ENCODE results near the gene PIEZO1. TPM values are rescaled to one million over a fixed set of nuclear protein-coding genes. Genes with fewer than 3 reads are reported as not detected.

The PIEZO1 gene
- total RNA-seq, 1 donor from 2014 or later = 240 TPM

DNA sequence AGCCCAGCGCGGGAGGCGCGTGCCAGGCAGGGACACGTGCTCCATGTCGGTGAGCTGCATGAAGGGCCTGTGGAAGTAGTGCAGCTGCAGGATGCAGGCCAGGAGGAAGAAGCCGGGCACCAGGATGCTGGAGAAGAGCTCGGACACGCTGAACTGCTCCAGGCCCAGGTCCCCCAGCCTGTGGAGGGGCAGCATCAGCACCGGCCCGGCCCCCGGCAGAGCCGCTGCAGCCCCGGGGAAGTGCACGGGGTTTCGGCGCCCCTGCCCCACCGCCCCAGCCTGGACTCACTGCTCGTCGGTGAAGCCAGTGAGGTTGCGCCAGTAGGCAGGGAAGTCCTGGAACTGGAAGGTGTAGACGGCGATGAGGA, 50.7 kb downstream of the PIEZO1 start:
- H3K4me3 Mint-ChIP-seq (ENCODE audit: low read depth) = no peak overlapping the region
- H3K4me1 Mint-ChIP-seq (ENCODE audit: low read depth) = no peaks in the 10 kb centered on the region
- no peak overlapping the region for H3K27ac Mint-ChIP-seq
- H3K9me3 Mint-ChIP-seq = no peaks in the 10 kb centered on the region
- intact Hi-C loops (cut with micrococcal nuclease) = no loop called here
- no peak for DNase-seq (ENCODE audit: low spot score)
- H3K36me3 Mint-ChIP-seq (ENCODE audit: low read depth) = peaks cover 30% of the 10 kb centered on the region
- no peaks in the 10 kb centered on the region for H3K27me3 Mint-ChIP-seq (ENCODE audit: low read depth)

DNA sequence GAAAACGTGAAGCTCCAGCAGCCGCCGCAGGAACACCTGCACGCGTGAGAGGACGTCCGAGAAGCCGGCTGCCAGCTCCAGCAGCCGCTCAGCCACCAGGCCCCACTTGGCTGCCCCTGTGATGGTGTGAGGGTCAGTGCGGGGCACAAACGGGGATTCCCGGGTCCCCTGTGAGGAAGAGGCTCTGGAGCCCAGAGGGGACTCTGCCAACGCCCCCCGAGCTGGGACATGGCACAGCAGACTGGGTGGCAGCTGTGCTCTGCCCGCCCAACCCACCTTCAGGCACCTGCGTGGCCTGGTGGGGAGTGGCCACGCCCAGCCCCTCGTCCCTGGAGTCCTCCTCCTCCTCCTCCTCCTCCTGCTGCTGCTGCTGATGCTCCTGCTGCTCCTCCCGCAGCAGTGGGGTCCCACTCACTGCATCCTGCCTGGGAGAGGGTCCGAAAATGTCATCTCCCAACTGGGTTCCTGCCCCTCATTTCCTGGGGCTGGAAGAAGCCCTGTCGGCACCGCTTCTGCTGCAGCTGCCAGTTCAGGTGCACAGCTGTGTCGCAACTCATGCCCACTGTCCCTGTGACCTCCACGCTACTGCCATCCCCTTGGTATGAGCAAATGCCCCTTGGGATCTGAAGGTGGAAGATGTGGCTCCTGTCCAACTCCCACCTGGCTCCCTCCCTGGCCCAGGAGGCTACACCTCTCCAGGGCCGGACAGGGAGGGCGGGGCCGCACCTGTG, 51.2 kb downstream of the PIEZO1 start:
- Mint-ChIP-seq H3K27me3 (ENCODE audit: low read depth) (no peaks in the 10 kb centered on the region), H3K36me3 (ENCODE audit: low read depth) (peaks cover 29% of the 10 kb centered on the region), H3K4me1 (ENCODE audit: low read depth) (no peaks in the 10 kb centered on the region), H3K4me3 (ENCODE audit: low read depth) (no peak overlapping the region), H3K9me3 (no peaks in the 10 kb centered on the region), H3K27ac (no peak overlapping the region)
- intact Hi-C loops (cut with micrococcal nuclease) = no loop called here
- no peak for DNase-seq (ENCODE audit: low spot score)

DNA sequence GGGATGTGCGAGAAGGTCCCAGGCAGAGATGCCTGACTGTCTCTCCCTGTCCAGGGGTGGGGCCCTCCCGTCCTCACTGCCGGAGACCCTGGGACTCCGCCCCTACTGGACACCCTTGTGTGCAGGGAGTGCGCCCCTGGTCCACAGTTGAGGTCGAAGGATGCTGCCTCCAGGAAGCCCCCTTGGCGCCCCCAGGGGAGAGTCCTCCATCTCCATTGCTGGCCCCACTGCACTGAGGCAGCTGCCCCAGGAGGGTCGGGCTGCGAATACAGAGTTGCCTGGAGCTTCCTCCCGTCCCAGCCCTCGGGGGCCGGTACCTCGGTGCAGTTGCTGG, 52.1 kb downstream of the PIEZO1 start:
- Mint-ChIP-seq H3K27ac (no peak overlapping the region), H3K4me1 (ENCODE audit: low read depth) (no peaks in the 10 kb centered on the region), H3K4me3 (ENCODE audit: low read depth) (no peak overlapping the region), H3K27me3 (ENCODE audit: low read depth) (no peaks in the 10 kb centered on the region), H3K9me3 (no peaks in the 10 kb centered on the region), H3K36me3 (ENCODE audit: low read depth) (peaks cover 26% of the 10 kb centered on the region)
- DNase-seq (ENCODE audit: low spot score) = no peak
- intact Hi-C loops (cut with micrococcal nuclease) = no loop called here

DNA sequence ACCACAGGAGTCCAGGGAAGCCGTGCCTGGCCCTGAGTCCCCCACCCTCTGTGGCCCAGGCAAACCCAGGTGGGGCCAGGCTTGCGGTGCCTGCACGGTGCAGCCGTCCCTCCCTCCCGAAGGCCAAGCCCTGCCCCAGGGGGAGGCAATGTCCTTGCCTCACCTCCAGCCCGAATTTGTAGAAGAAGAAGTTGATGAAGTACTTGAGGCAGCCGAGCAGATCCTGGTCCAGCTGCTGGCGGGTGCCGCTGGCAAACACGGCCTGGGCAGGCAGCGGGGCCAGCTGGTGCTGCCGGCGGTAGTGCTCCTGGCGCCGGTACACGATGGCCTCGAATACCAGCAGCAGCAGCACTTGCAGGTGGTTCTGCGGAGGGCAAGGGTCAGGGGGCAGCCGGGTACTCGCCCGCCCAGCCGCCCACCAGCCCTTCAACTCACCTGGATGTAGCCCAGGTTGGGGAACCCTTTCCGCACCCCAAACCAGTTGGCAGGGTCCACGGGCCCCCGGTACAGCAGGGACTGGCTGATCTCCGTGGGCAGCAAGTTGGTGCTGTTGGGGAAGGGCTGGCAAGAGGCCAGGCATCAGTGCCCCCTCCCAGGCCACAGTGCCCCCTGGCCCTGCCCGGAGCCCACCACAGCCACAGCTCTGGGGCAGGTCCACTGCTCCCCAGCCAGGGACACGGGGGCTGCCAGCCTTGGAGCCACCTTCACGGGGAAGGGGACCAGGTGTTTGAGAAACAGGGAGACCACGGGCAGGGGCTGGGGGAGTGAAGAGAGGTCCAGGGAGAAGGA, 52.7 kb downstream of the PIEZO1 start:
- intact Hi-C loops (cut with micrococcal nuclease) = no loop called here
- H3K27ac Mint-ChIP-seq = no peak overlapping the region
- no peaks in the 10 kb centered on the region for H3K9me3 Mint-ChIP-seq
- no peak overlapping the region for H3K4me3 Mint-ChIP-seq (ENCODE audit: low read depth)
- H3K4me1 Mint-ChIP-seq (ENCODE audit: low read depth) = no peaks in the 10 kb centered on the region
- peaks cover 30% of the 10 kb centered on the region for H3K36me3 Mint-ChIP-seq (ENCODE audit: low read depth)
- DNase-seq (ENCODE audit: low spot score) = no peak
- no peaks in the 10 kb centered on the region for H3K27me3 Mint-ChIP-seq (ENCODE audit: low read depth)

DNA sequence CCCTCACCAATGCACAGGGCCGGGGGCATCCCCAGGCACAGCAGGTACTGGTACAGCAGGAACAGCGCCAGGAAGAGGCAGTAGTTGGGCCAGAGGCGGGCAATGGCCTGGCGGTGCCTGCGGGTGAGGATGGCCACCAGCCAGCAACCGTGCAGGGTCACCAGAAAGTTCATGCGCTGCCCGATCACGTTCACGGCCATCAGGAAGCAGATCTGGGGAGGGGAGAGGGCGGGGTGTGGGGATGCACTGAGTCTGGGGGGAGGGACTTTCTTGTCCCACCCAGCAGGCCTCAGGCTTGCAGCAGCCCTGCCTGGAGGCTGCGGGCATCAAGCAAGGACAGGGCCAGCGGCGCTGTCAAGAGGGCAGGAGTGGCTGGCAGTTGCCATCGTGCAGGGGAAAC, 53.3 kb downstream of the PIEZO1 start:
- no peaks in the 10 kb centered on the region for H3K4me1 Mint-ChIP-seq (ENCODE audit: low read depth)
- no peak for DNase-seq (ENCODE audit: low spot score)
- no peaks in the 10 kb centered on the region for H3K27me3 Mint-ChIP-seq (ENCODE audit: low read depth)
- H3K9me3 Mint-ChIP-seq = no peaks in the 10 kb centered on the region
- H3K36me3 Mint-ChIP-seq (ENCODE audit: low read depth) = peaks cover 30% of the 10 kb centered on the region
- no peak overlapping the region for H3K4me3 Mint-ChIP-seq (ENCODE audit: low read depth)
- no peak overlapping the region for H3K27ac Mint-ChIP-seq
- intact Hi-C loops (cut with micrococcal nuclease) = no loop called here

DNA sequence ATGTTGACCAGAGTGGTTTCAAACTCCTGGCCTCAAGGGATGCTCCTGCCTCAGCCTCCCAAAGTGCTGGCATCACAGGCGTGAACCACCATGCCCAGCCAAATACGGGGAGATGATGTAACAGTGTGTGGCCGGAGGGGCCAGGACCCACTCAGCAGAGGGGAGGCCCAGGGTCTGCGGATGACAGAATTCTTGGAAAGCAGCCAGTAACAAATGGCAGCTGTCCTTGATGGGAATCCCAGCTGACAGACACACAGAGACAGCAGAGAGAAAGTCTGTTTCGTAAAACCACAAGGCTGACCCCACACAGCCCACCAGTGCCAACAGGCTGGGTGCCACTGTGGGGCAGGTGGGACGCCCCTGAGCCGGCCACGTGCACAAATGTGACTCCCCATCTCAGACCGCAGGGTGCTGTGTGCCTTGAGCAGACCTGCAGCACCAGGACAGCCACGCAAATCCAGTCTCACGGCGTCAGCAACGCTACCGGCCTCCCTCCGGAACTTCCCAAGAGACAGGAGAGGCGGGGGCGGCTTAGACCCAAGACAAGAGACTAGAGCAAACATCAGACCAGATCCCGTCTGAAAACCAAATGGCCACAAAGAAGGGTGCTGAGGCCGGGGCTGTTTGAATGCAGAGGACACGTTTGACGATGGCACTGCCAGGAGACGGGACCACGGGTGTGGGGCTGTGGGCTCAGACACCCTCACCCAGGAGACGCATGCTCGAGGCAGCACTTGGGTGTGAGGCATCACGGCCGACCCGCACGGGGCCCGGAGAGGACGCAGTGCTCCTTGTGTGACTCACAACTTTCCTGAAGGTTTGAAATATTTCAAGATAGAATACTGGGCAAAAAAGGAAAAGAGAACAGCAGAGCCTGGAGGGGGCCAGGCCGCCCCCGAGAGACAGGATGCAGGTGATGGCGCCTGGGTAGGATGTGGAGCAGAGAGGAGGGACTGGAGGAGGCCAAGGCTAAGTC, 54.1 kb downstream of the PIEZO1 start:
- Mint-ChIP-seq H3K4me1 (ENCODE audit: low read depth) (no peaks in the 10 kb centered on the region), H3K36me3 (ENCODE audit: low read depth) (peaks cover 34% of the 10 kb centered on the region), H3K27me3 (ENCODE audit: low read depth) (no peaks in the 10 kb centered on the region), H3K9me3 (no peaks in the 10 kb centered on the region), H3K27ac (no peak overlapping the region), H3K4me3 (ENCODE audit: low read depth) (no peak overlapping the region)
- DNase-seq (ENCODE audit: low spot score) = no peak
- intact Hi-C loops (cut with micrococcal nuclease) = no loop called here

DNA sequence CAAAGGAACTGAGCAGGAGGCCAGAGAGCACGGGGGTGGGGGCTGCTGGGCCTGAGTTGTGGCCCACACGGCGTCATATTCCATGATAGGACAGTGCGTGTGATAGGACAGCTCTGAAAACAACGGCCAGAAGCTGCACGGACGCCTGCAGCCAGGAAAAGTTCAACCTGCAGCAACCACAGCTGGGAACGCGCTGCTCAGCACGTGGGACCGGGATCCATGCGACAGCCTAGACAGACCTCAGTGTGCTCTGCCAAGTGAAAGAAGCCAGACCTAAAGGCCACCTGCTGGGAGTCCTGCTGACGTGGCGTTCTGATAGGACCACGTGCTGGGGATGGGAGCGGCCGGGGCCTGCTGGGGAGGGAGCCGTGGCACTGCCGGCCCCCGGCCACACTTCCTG, 57.1 kb downstream of the PIEZO1 start:
- no peaks in the 10 kb centered on the region for H3K4me1 Mint-ChIP-seq (ENCODE audit: low read depth)
- no peak overlapping the region for H3K4me3 Mint-ChIP-seq (ENCODE audit: low read depth)
- H3K36me3 Mint-ChIP-seq (ENCODE audit: low read depth) = peaks cover 42% of the 10 kb centered on the region
- H3K27ac Mint-ChIP-seq = no peak overlapping the region
- no peaks in the 10 kb centered on the region for H3K9me3 Mint-ChIP-seq
- no peak for DNase-seq (ENCODE audit: low spot score)
- intact Hi-C loops (cut with micrococcal nuclease) = no loop called here
- no peaks in the 10 kb centered on the region for H3K27me3 Mint-ChIP-seq (ENCODE audit: low read depth)

DNA sequence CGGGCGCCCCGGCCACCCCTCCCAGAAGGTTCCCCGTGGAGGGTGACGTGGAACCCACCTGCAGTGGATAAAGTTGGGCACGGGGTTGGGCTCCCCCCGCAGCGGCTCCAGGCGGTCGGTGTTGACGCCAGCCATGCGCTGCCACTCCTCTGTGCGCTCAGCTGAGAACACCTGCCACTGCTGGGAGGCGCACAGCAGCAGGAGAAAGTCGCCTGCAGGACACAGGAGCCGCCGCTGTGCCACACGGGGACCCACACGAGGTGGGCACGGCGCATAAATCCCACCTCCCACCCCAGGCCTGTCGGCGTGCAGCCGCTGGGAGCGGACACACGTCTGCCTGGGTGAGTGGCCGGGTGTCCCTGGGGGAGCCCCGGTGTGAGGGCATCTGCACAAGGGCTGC, 58.0 kb downstream of the PIEZO1 start:
- Mint-ChIP-seq H3K9me3 (no peaks in the 10 kb centered on the region), H3K4me3 (ENCODE audit: low read depth) (no peak overlapping the region), H3K27ac (no peak overlapping the region), H3K27me3 (ENCODE audit: low read depth) (no peaks in the 10 kb centered on the region), H3K4me1 (ENCODE audit: low read depth) (no peaks in the 10 kb centered on the region), H3K36me3 (ENCODE audit: low read depth) (peaks cover 41% of the 10 kb centered on the region)
- intact Hi-C loops (cut with micrococcal nuclease) = no loop called here
- DNase-seq (ENCODE audit: low spot score) = no peak

DNA sequence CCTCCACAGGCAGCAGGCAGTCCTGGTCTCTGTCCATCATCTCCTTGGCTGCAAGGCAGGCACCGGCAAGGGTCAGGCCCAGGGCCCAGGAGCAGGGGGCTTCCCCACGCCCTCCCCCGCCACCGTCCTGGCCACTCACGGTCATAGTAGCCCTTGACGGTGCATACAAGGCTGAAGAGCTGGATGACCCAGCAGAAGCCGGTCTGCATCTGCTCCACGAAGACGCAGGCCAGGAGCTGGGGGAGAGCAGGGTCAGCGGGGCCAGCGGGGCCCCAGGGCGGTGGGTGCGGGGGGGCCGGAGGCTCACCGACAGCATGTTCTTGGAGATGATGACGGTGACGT, 58.6 kb downstream of the PIEZO1 start:
- no peak for DNase-seq (ENCODE audit: low spot score)
- no peak overlapping the region for H3K27ac Mint-ChIP-seq
- no peaks in the 10 kb centered on the region for H3K27me3 Mint-ChIP-seq (ENCODE audit: low read depth)
- H3K4me1 Mint-ChIP-seq (ENCODE audit: low read depth) = no peaks in the 10 kb centered on the region
- H3K36me3 Mint-ChIP-seq (ENCODE audit: low read depth) = peaks cover 37% of the 10 kb centered on the region
- intact Hi-C loops (cut with micrococcal nuclease) = no loop called here
- H3K4me3 Mint-ChIP-seq (ENCODE audit: low read depth) = no peak overlapping the region
- H3K9me3 Mint-ChIP-seq = no peaks in the 10 kb centered on the region

DNA sequence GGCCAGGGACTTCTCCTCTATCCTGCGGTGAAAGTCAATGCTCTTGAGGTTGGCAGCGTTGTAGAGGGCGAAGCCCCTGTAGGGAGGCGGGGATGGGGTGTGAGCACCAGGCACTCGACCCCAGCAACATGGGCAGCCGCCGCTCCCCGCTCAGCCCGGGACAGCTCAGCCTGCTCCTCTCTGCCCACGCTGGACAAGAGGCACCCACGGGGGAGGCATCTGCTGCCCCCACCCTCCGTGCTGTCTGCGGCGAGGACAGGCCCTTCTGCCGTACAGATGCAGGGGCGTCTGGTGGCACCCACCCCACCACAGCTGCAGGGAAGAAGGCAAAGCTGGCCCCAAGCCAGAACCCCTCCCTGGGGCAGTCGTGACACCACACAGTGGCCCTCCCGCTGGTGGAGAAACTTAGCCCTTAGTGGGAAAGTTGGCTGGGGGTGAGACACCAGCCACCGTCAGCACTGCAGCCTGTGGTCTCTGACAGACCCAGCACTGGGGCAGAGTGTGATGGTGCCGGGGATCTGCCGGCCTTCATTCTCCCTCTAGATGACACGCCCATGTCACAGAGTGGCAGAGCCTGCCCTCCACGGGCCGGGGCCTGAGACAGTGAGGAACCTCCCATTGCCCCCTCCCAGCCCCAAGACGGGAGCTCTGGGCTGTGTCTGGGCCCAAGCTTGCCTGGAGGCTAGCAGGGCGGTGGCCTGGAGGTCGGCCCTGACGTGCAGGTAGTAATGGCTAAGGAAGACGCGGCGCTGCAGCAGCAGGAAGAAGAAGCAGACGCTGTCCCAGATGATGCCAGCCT, 59.2 kb downstream of the PIEZO1 start:
- H3K9me3 Mint-ChIP-seq = no peaks in the 10 kb centered on the region
- no peak overlapping the region for H3K27ac Mint-ChIP-seq
- intact Hi-C loops (cut with micrococcal nuclease) = no loop called here
- H3K27me3 Mint-ChIP-seq (ENCODE audit: low read depth) = no peaks in the 10 kb centered on the region
- no peaks in the 10 kb centered on the region for H3K4me1 Mint-ChIP-seq (ENCODE audit: low read depth)
- DNase-seq (ENCODE audit: low spot score) = no peak
- H3K4me3 Mint-ChIP-seq (ENCODE audit: low read depth) = no peak overlapping the region
- H3K36me3 Mint-ChIP-seq (ENCODE audit: low read depth) = peaks cover 32% of the 10 kb centered on the region

DNA sequence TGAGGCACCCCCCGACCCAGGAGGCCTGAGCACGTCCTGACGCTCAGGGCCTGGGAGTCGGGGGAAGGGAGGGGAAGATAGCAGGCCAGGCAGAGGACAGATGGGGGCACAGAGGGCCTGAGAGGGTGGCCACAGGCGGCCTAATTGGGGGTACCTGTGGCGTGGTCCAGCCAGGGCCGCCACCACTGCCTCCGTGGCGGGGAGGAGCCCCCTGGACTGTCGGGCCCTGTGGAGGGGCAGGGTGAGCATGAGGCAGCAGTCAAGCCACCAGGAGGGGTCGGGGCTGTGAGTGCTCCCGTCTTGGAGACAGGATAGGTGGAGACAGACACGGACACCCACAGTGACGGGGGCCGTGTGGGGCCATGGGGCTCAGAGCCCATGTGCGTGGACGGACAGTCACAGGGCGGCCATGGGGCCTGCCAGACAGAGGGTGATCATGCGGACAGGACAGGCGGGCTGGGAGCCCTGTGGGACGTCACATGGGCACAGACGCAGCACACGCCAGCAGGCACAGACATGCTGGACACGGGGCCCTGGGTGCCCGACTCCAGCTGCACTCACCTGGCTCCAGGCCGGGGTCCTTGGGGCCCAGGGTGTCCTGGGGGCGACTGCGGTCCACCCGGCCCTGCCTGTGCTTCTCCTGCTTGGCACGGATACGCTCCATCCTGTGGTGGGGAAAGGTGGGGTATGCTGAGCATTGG, 60.0 kb downstream of the PIEZO1 start:
- H3K4me3 Mint-ChIP-seq (ENCODE audit: low read depth) = no peak overlapping the region
- no peak for DNase-seq (ENCODE audit: low spot score)
- no peaks in the 10 kb centered on the region for H3K9me3 Mint-ChIP-seq
- H3K4me1 Mint-ChIP-seq (ENCODE audit: low read depth) = no peaks in the 10 kb centered on the region
- H3K36me3 Mint-ChIP-seq (ENCODE audit: low read depth) = peaks cover 37% of the 10 kb centered on the region
- no peaks in the 10 kb centered on the region for H3K27me3 Mint-ChIP-seq (ENCODE audit: low read depth)
- intact Hi-C loops (cut with micrococcal nuclease) = no loop called here
- no peak overlapping the region for H3K27ac Mint-ChIP-seq

DNA sequence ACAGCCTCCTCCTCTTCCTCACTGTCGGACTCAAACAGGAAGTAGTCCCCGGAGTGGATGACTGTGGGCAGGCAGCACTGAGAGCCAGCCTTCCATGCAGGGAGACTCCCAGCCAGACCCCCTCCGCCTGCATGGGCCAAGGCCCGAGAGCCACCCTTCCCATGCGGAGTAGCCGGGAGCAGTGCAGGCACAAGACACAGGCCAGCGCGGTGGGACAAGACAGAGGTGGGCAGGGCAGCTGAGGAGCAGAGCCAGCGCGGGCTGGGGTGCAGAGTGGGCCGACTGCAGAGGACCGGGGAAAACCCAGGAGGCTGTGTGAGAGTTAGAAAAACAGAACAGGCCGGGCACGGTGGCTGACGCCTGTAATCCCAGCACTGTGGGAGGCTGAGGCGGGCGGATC, 61.1 kb downstream of the PIEZO1 start:
- intact Hi-C loops (cut with micrococcal nuclease) = no loop called here
- no peak overlapping the region for H3K27ac Mint-ChIP-seq
- H3K4me1 Mint-ChIP-seq (ENCODE audit: low read depth) = no peaks in the 10 kb centered on the region

More for the DNA sequence above, 61.1 kb downstream of the PIEZO1 start:
- DNase-seq (ENCODE audit: low spot score) = no peak
- Mint-ChIP-seq H3K27me3 (ENCODE audit: low read depth) (no peaks in the 10 kb centered on the region), H3K36me3 (ENCODE audit: low read depth) (peaks cover 42% of the 10 kb centered on the region), H3K9me3 (no peaks in the 10 kb centered on the region), H3K4me3 (ENCODE audit: low read depth) (no peak overlapping the region)
